ENCODE data around the gene MAF. TPM values are rescaled to one million over a fixed set of nuclear protein-coding genes. Genes with fewer than 3 reads are reported as not detected.

Gene MAF
- total RNA-seq, 2 donors from 2014 or later, result 5.4 to 16.7 TPM

GRCh38 chr16:79561729-79562128 lies 38.8 kb downstream of the MAF start:
- Histone ChIP-seq H3K27ac (no peak overlapping the region), H3K4me1 (no peaks in the 10 kb centered on the region), H3K27me3 (no peaks in the 10 kb centered on the region), H3K4me3 (no peak overlapping the region), H3K36me3 (no peaks in the 10 kb centered on the region), H3K9me3 (no peaks in the 10 kb centered on the region)
- no peak for TF ChIP-seq CTCF (IDR thresholded peaks at IDR 0.05)
- DNase-seq (ENCODE audit: low spot score), result no peak

- H3K9me3 ChIP-seq, result peaks cover 0 to 7% of the 10 kb centered on the region in 2 donors
- H3K4me3 ChIP-seq, result no peak overlapping the region
- H3K27me3 ChIP-seq, result no peaks in the 10 kb centered on the region
- DNase-seq (ENCODE audit: low spot score), result no peak
- no peak overlapping the region for H3K27ac ChIP-seq
- no peaks in the 10 kb centered on the region for H3K4me1 ChIP-seq
- H3K36me3 ChIP-seq, result no peaks in the 10 kb centered on the region
- TF ChIP-seq CTCF (IDR thresholded peaks at IDR 0.05), result no peak
Measured at GRCh38 chr16:79560923-79561322, 39.6 kb downstream of the MAF start.

- Histone ChIP-seq H3K4me1 (no peaks in the 10 kb centered on the region), H3K4me3 (no peak overlapping the region), H3K36me3 (no peaks in the 10 kb centered on the region), H3K27ac (no peak overlapping the region), H3K9me3 (peaks cover 0 to 8% of the 10 kb centered on the region in 2 donors), H3K27me3 (no peaks in the 10 kb centered on the region)
- no peak for DNase-seq (ENCODE audit: low spot score)
- no peak for TF ChIP-seq CTCF (IDR thresholded peaks at IDR 0.05)
Measured at GRCh38 chr16:79560318-79560717, 40.2 kb downstream of the MAF start.

GRCh38 chr16:79559532-79559931 lies 41.0 kb downstream of the MAF start:
- no peak for DNase-seq (ENCODE audit: low spot score)
- no peak for TF ChIP-seq CTCF (IDR thresholded peaks at IDR 0.05)
- Histone ChIP-seq H3K36me3 (no peaks in the 10 kb centered on the region), H3K27ac (no peak overlapping the region), H3K4me3 (no peak overlapping the region), H3K4me1 (no peaks in the 10 kb centered on the region), H3K9me3 (peaks cover 0 to 8% of the 10 kb centered on the region in 2 donors), H3K27me3 (no peaks in the 10 kb centered on the region)

- no peak overlapping the region for H3K27ac ChIP-seq
- no peak for TF ChIP-seq CTCF (IDR thresholded peaks at IDR 0.05)
- no peaks in the 10 kb centered on the region for H3K36me3 ChIP-seq
- DNase-seq (ENCODE audit: low spot score), result peak; percentile 7
- H3K4me1 ChIP-seq, result no peaks in the 10 kb centered on the region
- peaks cover 0 to 8% of the 10 kb centered on the region in 2 donors for H3K9me3 ChIP-seq
- H3K4me3 ChIP-seq, result no peak overlapping the region
- no peaks in the 10 kb centered on the region for H3K27me3 ChIP-seq
Measured at GRCh38 chr16:79557421-79557820, 43.1 kb downstream of the MAF start.

- no peaks in the 10 kb centered on the region for H3K36me3 ChIP-seq
- DNase-seq (ENCODE audit: low spot score), result no peak
- TF ChIP-seq CTCF (IDR thresholded peaks at IDR 0.05), result no peak
Measured at GRCh38 chr16:79554912-79555311, 45.6 kb downstream of the MAF start.

More at GRCh38 chr16:79554912-79555311, 45.6 kb downstream of the MAF start:
- Histone ChIP-seq H3K27me3 (no peaks in the 10 kb centered on the region), H3K9me3 (peaks cover 0 to 8% of the 10 kb centered on the region in 2 donors), H3K27ac (no peak overlapping the region), H3K4me1 (no peaks in the 10 kb centered on the region), H3K4me3 (no peak overlapping the region)
